GM19395 (cell line): ENCODE data around the gene SPATA32.
"Not testable (repeated sequence)": the region's sequence is repeated elsewhere in the genome, so short reads cannot be mapped to it uniquely, and the experiment has no call there.

Source experiments
- ATAC-seq: cut with Tn5 transposase; IDR thresholded peaks from one replicate; pipeline ENCODE4 v1.9.1; 2021; ENCODE audit warnings: mild to moderate bottlenecking, moderate library complexity; ENCODE audit not compliant: unreplicated experiment

SPATA32 gene

GRCh38 chr17:45273551-45273957 lies 11.7 kb upstream of the SPATA32 start:
- no peak for ATAC-seq

DNA sequence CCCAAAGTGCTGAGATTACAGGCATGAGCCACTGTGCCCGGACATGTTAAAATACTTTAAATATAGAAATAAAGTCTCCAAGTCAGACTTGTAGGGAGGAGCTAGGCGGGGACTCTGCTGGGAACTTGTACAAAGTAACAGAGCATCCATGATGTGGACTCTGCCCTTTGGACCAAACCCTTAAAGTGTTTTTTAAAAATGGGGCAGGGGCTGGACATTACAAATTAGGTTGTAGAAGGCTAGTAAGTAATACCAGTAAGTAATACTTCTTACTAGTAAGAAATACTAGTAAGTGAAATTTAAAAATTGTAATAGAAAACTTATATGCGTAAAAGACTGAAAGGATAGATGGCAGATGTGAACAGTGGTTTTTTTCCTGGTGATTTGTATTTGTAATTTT lies 9.7 kb upstream of the SPATA32 start:
- no peak for ATAC-seq

DNA sequence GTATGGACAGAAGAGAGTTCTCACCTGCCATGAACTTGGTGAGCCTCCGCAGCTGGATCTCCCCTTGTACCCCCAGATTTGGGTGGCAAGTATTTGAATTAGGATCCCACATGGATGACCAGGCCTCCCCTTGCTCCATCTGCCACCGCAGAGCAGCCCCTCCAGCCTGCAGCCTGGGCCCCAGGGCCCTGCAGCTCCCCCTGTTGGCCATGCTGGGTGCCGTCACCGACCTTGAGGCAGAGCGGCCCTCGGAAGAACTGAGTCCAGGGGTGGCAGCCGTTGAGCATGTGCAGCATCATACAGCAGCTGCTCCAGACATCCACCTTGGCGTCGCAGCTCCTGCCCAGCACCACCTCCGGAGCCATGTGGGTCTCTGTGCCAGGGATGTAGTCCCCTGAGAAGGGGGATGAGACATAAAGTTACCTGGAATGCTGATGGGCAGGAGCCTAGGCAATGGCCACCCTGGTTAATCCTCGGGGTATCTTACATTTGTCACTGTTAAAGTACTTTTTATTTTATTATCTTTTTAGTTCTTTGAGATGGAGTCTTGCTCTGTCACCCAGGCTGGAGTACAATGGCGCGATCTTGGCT lies 9.0 kb upstream of the SPATA32 start:
- no peak for ATAC-seq

DNA sequence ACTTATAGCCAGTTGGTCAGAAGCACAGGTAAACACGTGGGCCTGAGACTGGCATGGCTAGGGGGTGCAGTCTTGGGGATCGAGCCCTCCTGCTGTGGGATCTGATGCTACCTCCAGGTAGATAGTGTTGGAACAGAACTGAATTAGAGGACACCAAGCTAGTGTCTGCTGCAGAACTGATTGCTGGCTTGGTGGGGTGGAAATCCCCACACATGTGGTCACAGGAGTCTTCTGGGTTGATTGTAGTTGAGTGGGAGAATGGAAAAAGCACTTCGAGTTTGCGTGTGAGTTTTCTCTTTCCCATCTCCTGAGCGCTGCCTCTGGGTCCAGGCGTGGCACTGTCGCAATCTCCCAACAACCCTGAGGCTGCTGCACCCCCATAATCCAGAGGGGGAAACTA lies 8.0 kb upstream of the SPATA32 start:
- ATAC-seq = no peak

DNA sequence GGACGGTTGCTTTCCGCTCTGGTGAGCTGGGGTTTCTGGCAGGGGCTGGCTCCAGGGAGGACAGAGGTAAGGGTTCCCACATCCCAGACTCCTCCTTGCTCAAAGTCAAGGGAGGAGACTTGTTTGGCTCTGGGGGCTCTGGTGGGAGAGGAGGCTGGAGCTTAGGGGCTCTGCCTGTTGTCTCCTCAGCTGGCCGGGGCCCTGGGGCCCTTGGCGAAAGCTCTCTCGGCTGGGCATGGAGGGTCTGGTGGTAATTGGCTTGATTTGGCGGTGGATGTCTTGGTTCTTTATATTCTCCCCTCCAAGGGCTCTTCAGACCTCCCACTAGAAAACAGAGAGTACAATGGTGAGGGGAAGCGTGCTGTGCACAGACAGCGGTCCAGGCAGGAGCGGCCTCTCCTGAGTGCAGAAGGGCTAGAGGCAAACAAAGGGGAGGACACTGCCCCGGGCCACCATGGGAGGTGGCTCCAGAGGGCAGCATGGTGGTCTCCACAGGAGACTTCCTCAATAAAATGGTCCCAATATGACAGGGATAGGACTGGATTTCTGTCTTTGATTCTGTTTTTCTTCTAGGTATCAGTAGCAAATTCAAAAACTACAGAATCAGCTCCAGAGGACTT lies 5.7 kb upstream of the SPATA32 start:
- ATAC-seq = no peak

GRCh38 chr17:45266372-45266926 lies 4.6 kb upstream of the SPATA32 start:
- no peak for ATAC-seq

GRCh38 chr17:45265821-45266220 lies 3.9 kb upstream of the SPATA32 start:
- no peak for ATAC-seq

GRCh38 chr17:45264988-45265387 lies 3.1 kb upstream of the SPATA32 start:
- no peak for ATAC-seq

GRCh38 chr17:45264430-45264829 lies 2.5 kb upstream of the SPATA32 start:
- no peak for ATAC-seq

DNA sequence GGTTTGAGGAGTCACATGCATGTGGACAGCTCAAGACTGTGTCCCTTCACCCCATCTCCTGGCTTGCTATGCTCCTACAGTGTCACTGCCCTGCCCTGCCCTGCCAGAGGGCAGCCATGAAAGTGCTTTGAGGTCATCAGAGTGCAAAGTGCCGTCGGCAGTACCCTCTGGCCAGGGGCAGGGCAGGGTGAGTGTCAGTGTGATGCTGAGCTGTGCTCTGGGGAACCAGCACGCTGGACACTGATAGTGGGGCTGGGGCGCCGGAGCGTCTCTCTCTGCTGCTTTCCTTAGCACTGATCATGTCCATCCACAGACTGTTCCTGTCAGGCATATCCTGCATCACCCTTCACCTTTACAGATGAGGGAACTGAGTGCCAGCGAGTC lies 1.6 kb upstream of the SPATA32 start:
- no peak for ATAC-seq

DNA sequence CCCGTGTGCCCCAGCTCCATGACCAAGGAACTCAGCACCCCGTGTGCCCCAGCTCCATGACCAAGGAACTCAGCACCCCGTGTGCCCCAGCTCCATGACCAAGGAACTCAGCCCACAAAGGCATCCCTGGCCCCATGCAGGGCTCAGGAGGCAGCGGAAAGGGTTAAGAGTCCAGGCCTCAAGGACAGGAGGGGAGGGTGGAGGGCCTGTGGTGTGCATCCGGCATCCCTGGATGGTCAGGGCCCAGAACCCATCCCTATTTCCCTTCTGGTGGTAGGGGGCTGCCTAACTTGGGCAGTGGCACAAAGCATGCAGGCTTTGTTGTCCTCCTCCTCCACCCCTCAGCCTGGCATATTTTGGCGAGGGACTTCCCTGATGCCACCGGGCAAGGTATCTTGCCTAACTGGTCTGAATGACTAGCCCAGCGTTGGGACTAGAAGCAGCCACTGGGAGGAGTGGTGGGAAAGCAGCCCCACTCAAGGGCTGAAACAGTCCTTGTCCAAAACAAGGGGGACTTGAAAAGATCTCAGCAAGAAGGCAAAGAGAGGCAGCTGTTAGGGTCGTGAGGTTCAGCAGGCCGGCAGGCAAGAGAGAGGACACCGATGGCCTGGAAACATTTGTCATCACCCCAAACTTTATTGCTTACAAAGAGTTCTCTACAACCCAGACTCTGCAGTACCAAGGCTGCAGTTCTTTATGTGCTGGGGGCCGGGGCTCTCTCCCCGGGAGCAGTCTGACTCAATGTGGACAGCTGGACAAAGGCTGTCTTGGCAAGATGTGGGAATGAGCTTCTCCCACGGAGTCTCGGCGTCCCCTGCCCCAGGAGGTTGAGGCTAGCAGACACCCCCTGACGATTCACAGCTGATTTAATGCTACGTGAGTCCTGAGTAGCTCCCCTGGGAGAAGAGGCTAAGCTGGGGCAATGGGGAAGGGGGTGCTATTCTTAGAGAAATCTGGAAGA lies 902 bp upstream of the SPATA32 start:
- no peak for ATAC-seq

DNA sequence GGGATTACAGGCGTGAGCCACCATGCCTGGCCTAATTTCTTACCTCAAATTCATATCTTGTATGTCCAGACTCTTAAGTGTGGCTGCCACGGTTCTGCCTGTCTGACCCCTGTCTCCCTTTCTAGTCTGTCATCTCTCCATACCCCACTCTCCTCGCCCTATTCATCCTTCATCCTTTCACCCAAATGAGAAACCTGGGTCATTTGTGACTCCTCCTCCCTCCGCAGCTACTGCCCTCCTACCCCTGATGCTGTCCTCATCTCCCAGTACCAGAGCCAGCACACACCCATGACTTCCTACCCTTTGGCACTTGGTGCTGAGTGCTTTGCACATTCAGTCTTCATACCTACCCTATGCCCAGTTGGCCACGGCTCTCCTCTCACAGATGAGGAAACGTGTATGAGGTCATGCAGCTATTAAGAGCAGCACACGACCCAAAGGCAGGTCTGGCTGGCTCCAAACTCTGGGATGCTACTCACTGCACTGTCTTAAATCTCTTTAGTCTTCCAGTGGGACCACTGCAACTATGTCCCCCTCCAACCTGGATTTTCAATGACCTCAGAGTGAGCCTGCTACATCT lies 1.6 kb downstream of the SPATA32 start:
- no peak for ATAC-seq

DNA sequence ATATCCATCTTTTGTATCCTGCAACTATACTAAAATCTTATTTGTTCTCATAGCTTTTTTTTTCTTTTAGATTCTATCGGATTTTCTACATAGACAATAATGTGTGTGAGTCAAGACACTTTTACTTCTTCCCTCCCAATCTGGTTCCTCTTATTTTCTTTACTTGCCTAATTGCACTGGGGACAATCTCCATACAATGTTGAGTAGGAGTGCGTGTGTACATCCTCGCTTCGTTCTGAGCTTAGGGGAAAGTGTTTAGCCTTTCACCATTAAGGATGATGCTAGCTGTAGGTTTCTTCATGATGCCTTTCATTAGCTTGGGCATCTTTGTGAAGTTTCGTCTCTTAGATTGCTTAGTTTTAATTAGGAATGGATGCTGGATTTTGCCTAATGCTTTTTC lies 2.9 kb downstream of the SPATA32 start:
- ATAC-seq = no peak

- no peak for ATAC-seq
Measured at GRCh38 chr17:45257115-45257514, 4.8 kb downstream of the SPATA32 start.

DNA sequence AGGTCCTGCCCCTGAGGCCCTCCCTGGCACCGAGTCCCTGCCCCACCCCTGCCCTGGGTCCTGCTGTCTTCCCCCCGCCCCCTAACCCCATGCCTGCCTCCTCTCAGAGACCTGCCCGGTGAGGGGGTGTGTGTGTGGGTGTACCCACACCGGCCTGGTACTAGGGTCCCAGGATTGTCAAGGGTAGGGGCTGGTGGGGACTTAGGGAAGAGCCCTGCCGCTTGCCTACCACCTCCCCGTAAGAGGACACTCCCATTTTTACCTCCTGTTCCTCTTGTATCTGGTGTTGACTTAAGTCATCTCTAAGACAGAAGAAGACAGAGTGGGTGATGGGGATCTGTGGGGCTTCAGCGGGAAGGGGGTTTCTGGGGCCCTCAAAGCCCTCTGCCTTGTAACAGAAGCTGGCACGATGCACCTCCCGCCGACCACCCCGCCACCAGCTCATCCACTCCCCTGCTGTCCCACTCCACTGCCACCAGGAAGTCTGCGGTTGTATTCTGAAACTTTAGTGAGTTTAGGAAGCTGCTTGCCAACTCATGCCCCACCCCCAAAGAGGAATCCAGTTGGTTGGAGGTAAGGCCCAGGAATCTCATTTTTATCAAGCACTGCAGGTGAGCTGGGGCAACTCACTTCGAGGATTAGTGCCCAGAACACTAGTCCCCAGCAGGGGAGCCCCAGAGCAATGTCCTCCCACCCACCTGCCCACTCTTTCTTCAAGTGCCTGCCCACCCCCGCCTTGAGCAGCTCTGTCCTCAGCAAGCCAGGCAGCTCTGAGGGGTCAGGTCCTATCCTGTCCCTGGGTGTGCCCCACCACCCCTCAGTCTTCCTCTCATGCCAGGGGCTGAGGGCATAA lies 5.6 kb downstream of the SPATA32 start:
- ATAC-seq = no peak

GRCh38 chr17:45255358-45255757 lies 6.5 kb downstream of the SPATA32 start:
- ATAC-seq = no peak

- no peak for ATAC-seq
Measured at GRCh38 chr17:45253879-45254278, 8.0 kb downstream of the SPATA32 start.

DNA sequence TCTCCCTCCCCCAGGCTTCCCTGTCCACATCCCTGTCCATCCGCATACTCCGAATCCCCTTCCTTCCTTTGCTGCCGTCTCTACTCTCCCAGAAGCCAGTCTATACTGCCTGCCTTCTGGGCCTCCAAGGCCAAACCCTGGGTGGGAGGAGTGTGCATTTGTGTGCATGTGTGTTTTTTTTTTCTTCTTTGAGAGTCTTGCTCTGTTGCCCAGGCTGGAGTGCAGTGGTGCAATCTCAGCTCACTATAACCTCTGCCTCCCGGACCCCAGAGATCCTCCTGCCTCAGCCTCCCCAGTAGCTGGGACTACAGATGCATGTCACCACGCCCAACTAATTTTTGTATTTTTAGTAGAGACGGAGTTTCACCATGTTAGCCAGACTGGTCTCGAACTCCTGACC lies 8.7 kb downstream of the SPATA32 start:
- not testable (repeated sequence) for ATAC-seq

GRCh38 chr17:45251931-45252330 lies 10.0 kb downstream of the SPATA32 start:
- ATAC-seq = no peak
